ENCODE measurements around the gene COL17A1.

Gene COL17A1

GRCh38 chr10:104032144-104032775 lies 53.4 kb downstream of the COL17A1 start:
- no peak for DNase-seq (ENCODE audit: low read depth)

GRCh38 chr10:104031631-104032030 lies 54.0 kb downstream of the COL17A1 start:
- no peak for DNase-seq (ENCODE audit: low read depth)

GRCh38 chr10:104029521-104029860 lies 56.2 kb downstream of the COL17A1 start:
- DNase-seq (ENCODE audit: low read depth), result no peak

- DNase-seq (ENCODE audit: low read depth), result no peak
These were observed 56.7 kb downstream of the COL17A1 start for GRCh38 chr10:104028823-104029520.

- no peak for DNase-seq (ENCODE audit: low read depth)
These were observed 57.5 kb downstream of the COL17A1 start for GRCh38 chr10:104028146-104028545.

- DNase-seq (ENCODE audit: low read depth), result no peak
These were observed 58.9 kb downstream of the COL17A1 start for GRCh38 chr10:104026762-104027161.

- no peak for DNase-seq (ENCODE audit: low read depth)
These were observed 60.2 kb downstream of the COL17A1 start for GRCh38 chr10:104025524-104025923.

GRCh38 chr10:104022026-104022425 lies 63.7 kb downstream of the COL17A1 start:
- DNase-seq (ENCODE audit: low read depth), result no peak

- no peak for DNase-seq (ENCODE audit: low read depth)
These were observed 64.4 kb downstream of the COL17A1 start for GRCh38 chr10:104021246-104021645.

- DNase-seq (ENCODE audit: low read depth), result no peak
These were observed 65.7 kb downstream of the COL17A1 start for GRCh38 chr10:104020020-104020419.

GRCh38 chr10:104018471-104018870 lies 67.2 kb downstream of the COL17A1 start:
- DNase-seq (ENCODE audit: low read depth), result no peak

GRCh38 chr10:104016661-104017060 lies 69.0 kb downstream of the COL17A1 start:
- DNase-seq (ENCODE audit: low read depth), result no peak

- DNase-seq (ENCODE audit: low read depth), result no peak
These were observed 71.5 kb downstream of the COL17A1 start for GRCh38 chr10:104014176-104014575.

GRCh38 chr10:104013489-104013888 lies 72.2 kb downstream of the COL17A1 start:
- DNase-seq (ENCODE audit: low read depth), result no peak

- DNase-seq (ENCODE audit: low read depth), result no peak
These were observed 73.8 kb downstream of the COL17A1 start for GRCh38 chr10:104011904-104012303.

GRCh38 chr10:104005172-104005863 lies 80.4 kb downstream of the COL17A1 start:
- DNase-seq (ENCODE audit: low read depth), result no peak

GRCh38 chr10:104002911-104003310 lies 82.8 kb downstream of the COL17A1 start:
- no peak for DNase-seq (ENCODE audit: low read depth)

- no peak for DNase-seq (ENCODE audit: low read depth)
These were observed 86.9 kb downstream of the COL17A1 start for GRCh38 chr10:103998805-103999204.

- DNase-seq (ENCODE audit: low read depth), result no peak
These were observed 90.5 kb downstream of the COL17A1 start for GRCh38 chr10:103995134-103995533.

GRCh38 chr10:103991393-103992128 lies 94.1 kb downstream of the COL17A1 start:
- no peak for DNase-seq (ENCODE audit: low read depth)

- DNase-seq (ENCODE audit: low read depth), result no peak
These were observed 95.1 kb downstream of the COL17A1 start for GRCh38 chr10:103990531-103990930.

GRCh38 chr10:103990121-103990520 lies 95.6 kb downstream of the COL17A1 start:
- DNase-seq (ENCODE audit: low read depth), result no peak

GRCh38 chr10:103986360-103986759 lies 99.3 kb downstream of the COL17A1 start:
- no peak for DNase-seq (ENCODE audit: low read depth)
